Neural cell (in vitro differentiated cells): ENCODE data around the gene FOXF2. TPM values are rescaled to one million over a fixed set of nuclear protein-coding genes. Genes with fewer than 3 reads are reported as not detected.
A peak's percentile ranks its signal among the peaks of the same experiment; 100 is the strongest.

ENCODE experiments used
- H2AFZ ChIP-seq: fragments of 200-600, 300-800 bp; sonication (generic), shearing (Covaris generic); 2 replicates; pipeline ENCODE4 v1.6.0; 2014; ENCODE audit warnings: low read depth, mild to moderate bottlenecking, antibody characterized with exemption, low read length, moderate library complexity
- H3F3A ChIP-seq: fragments of 200-600 bp; shearing (Covaris generic); 2 replicates; pipeline ENCODE4 v1.6.1; 2016; ENCODE audit warnings: mild to moderate bottlenecking, moderate library complexity, mixed read lengths, antibody characterized with exemption, low read length; ENCODE audit not compliant: insufficient read depth, poor library complexity, severe bottlenecking
- H3K27ac ChIP-seq: fragments of 200-600, 300-800 bp; sonication (generic), shearing (Covaris generic); 2 replicates; pipeline ENCODE4 v1.5.1; 2014; ENCODE audit warnings: mild to moderate bottlenecking, low read length, moderate library complexity
- H3K27me3 ChIP-seq: fragments of 300-800, 200-600 bp; sonication (generic), shearing (Covaris generic); 2 replicates; pipeline ENCODE4 v1.6.0; 2014; ENCODE audit warnings: mild to moderate bottlenecking, low read depth, low read length, moderate library complexity; ENCODE audit not compliant: insufficient read depth
- H3K36me3 ChIP-seq: fragments of 300-800, 200-600 bp; sonication (generic), shearing (Covaris generic); 2 replicates; pipeline ENCODE4 v1.5.1; 2014; ENCODE audit warnings: mild to moderate bottlenecking, antibody characterized with exemption, low read length, moderate library complexity; ENCODE audit not compliant: insufficient read depth
- H3K4me2 ChIP-seq: fragments of 300-800, 200-600 bp; sonication (generic), shearing (Covaris generic); 2 replicates; pipeline ENCODE4 v1.6.0; 2014; ENCODE audit warnings: mild to moderate bottlenecking, low read length
- H3K4me3 ChIP-seq: fragments of 300-800, 200-600 bp; sonication (generic), shearing (Covaris generic); 2 replicates; pipeline ENCODE4 v1.5.1; 2014; ENCODE audit warnings: mild to moderate bottlenecking, low read length, moderate library complexity
- H3K79me2 ChIP-seq: fragments of 200-600 bp; shearing (Covaris generic); replicated peaks from 2 replicates; pipeline ENCODE4 v1.6.0; 2014; ENCODE audit warnings: mild to moderate bottlenecking, low read length, moderate library complexity; ENCODE audit not compliant: insufficient read depth
- H3K9ac ChIP-seq: fragments of 300-800, 200-600 bp; sonication (generic), shearing (Covaris generic); 2 replicates; pipeline ENCODE4 v1.6.1; 2016; ENCODE audit warnings: mild to moderate bottlenecking, low read length, mixed read lengths
- H3K9me2 ChIP-seq: fragments of 200-600 bp; shearing (Covaris generic); 2 replicates; pipeline ENCODE4 v1.6.1; 2016; ENCODE audit warnings: mild to moderate bottlenecking, low read length, mixed read lengths; ENCODE audit not compliant: insufficient read depth
- H3K9me3 ChIP-seq: fragments of 200-600, 300-800 bp; sonication (generic), shearing (Covaris generic); 2 replicates; pipeline ENCODE4 v1.6.1; 2016; ENCODE audit warnings: mild to moderate bottlenecking, mixed run types, low read length, moderate library complexity, mixed read lengths
- H4K20me1 ChIP-seq: fragments of 200-600 bp; shearing (Covaris generic); 2 replicates; pipeline ENCODE4 v1.6.1; 2016; ENCODE audit warnings: mild to moderate bottlenecking, mixed run types; ENCODE audit not compliant: insufficient read depth
- CTCF ChIP-seq: fragments of 450-650 bp; IDR thresholded peaks from 2 replicates; pipeline ENCODE4 v1.5.1; 2014; ENCODE audit warnings: antibody characterized with exemption, mild to moderate bottlenecking, moderate library complexity; ENCODE audit not compliant: poor library complexity, severe bottlenecking
- EP300 ChIP-seq: fragments of 450-650 bp; conservative IDR thresholded peaks from 2 replicates; pipeline ENCODE4 v1.6.1; 2014; ENCODE audit warnings: antibody characterized with exemption, mild to moderate bottlenecking, moderate library complexity; ENCODE audit not compliant: poor library complexity, severe bottlenecking
- EZH2 ChIP-seq: fragments of 200-600, 300-800 bp; shearing (Covaris generic), sonication (generic); IDR thresholded peaks from 2 replicates; pipeline ENCODE4 v1.6.1; 2014; ENCODE audit warnings: antibody characterized with exemption, low read length, borderline replicate concordance, mild to moderate bottlenecking; ENCODE audit not compliant: insufficient read depth, poor library complexity, severe bottlenecking
- MXI1 ChIP-seq: fragments of 450-650 bp; conservative IDR thresholded peaks from 2 replicates; pipeline ENCODE4 v1.6.1; 2014; ENCODE audit warnings: antibody characterized with exemption, mild to moderate bottlenecking; ENCODE audit not compliant: poor library complexity, severe bottlenecking
- POLR2AphosphoS5 ChIP-seq: IDR thresholded peaks from 2 replicates; pipeline ENCODE4 v1.6.1; 2012
- RAD21 ChIP-seq: fragments of 450-650 bp; conservative IDR thresholded peaks from 2 replicates; pipeline ENCODE4 v1.6.1; 2014; ENCODE audit warnings: antibody characterized with exemption, mild to moderate bottlenecking, moderate library complexity
- SMC3 ChIP-seq: fragments of 450-650 bp; conservative IDR thresholded peaks from 2 replicates; pipeline ENCODE4 v1.6.1; 2014; ENCODE audit warnings: antibody characterized with exemption, mild to moderate bottlenecking, moderate library complexity; ENCODE audit not compliant: poor library complexity
- TAF1 ChIP-seq: IDR thresholded peaks from 2 replicates; pipeline ENCODE4 v1.6.1; 2012; ENCODE audit warnings: low read depth
- polyA plus RNA-seq: library from polyadenylated mRNA; depleted of rRNA; stranded (reverse); fragments of >200 nt; gene quantifications from 2 replicates; pipeline ENCODE4 v1.2.3, GENCODE V29; 2014
- TF ChIP-seq, protein P1 (sequence below): IDR thresholded peaks from 2 replicates; pipeline ENCODE4 v1.6.1; 2012; ENCODE audit warnings: borderline replicate concordance

FOXF2 gene
- polyA plus RNA-seq, 1 donor from 2014 or later = not detected

GRCh38 chr6:1395941-1396908 lies 6.8 kb downstream of the FOXF2 start:
- Histone ChIP-seq H3K9me3 (no peaks in the 10 kb centered on the region), H3K4me2 (no peak overlapping the region), H3K9ac (no peak overlapping the region), H3K4me3 (no peak overlapping the region), H3K36me3 (no peaks in the 10 kb centered on the region), H3K79me2 (no peaks in the 10 kb centered on the region), H3F3A (no peaks in the 10 kb centered on the region), H4K20me1 (no peaks in the 10 kb centered on the region), H3K9me2 (no peaks in the 10 kb centered on the region), H3K27me3 (peaks cover 85% of the 10 kb centered on the region), H3K27ac (no peak overlapping the region), H2AFZ (no peak overlapping the region)
- TF ChIP-seq, protein P1, sequence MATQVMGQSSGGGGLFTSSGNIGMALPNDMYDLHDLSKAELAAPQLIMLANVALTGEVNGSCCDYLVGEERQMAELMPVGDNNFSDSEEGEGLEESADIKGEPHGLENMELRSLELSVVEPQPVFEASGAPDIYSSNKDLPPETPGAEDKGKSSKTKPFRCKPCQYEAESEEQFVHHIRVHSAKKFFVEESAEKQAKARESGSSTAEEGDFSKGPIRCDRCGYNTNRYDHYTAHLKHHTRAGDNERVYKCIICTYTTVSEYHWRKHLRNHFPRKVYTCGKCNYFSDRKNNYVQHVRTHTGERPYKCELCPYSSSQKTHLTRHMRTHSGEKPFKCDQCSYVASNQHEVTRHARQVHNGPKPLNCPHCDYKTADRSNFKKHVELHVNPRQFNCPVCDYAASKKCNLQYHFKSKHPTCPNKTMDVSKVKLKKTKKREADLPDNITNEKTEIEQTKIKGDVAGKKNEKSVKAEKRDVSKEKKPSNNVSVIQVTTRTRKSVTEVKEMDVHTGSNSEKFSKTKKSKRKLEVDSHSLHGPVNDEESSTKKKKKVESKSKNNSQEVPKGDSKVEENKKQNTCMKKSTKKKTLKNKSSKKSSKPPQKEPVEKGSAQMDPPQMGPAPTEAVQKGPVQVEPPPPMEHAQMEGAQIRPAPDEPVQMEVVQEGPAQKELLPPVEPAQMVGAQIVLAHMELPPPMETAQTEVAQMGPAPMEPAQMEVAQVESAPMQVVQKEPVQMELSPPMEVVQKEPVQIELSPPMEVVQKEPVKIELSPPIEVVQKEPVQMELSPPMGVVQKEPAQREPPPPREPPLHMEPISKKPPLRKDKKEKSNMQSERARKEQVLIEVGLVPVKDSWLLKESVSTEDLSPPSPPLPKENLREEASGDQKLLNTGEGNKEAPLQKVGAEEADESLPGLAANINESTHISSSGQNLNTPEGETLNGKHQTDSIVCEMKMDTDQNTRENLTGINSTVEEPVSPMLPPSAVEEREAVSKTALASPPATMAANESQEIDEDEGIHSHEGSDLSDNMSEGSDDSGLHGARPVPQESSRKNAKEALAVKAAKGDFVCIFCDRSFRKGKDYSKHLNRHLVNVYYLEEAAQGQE = no peak
- TF ChIP-seq EP300 (no peak), CTCF (no peak), POLR2AphosphoS5 (no peak), TAF1 (no peak), EZH2 (no peak), RAD21 (no peak), SMC3 (no peak), MXI1 (no peak)

- H3K4me2 ChIP-seq = no peak overlapping the region
- H3K79me2 ChIP-seq = no peaks in the 10 kb centered on the region
- no peak overlapping the region for H3K4me3 ChIP-seq
- no peak overlapping the region for H3K27ac ChIP-seq
- H3K9me2 ChIP-seq = no peaks in the 10 kb centered on the region
- H3K9ac ChIP-seq = no peak overlapping the region
- H3K36me3 ChIP-seq = no peaks in the 10 kb centered on the region
- H2AFZ ChIP-seq = no peak overlapping the region
- H4K20me1 ChIP-seq = no peaks in the 10 kb centered on the region
- H3K9me3 ChIP-seq = no peaks in the 10 kb centered on the region
- peaks cover 75% of the 10 kb centered on the region for H3K27me3 ChIP-seq
- TF ChIP-seq RAD21 (peak; percentile 78), TAF1 (no peak), POLR2AphosphoS5 (peak; percentile 24), MXI1 (no peak), CTCF (peak; percentile 83), EZH2 (no peak), SMC3 (peak; percentile 86), EP300 (no peak)
- TF ChIP-seq, protein P1 = no peak
- no peaks in the 10 kb centered on the region for H3F3A ChIP-seq
Observed at GRCh38 chr6:1396952-1397868, 7.8 kb downstream of the FOXF2 start.
